A673 (cell line): ENCODE data around the gene SPATA3. TPM values are rescaled to one million over a fixed set of nuclear protein-coding genes. Genes with fewer than 3 reads are reported as not detected.
"Not testable (repeated sequence)": the region's sequence is repeated elsewhere in the genome, so short reads cannot be mapped to it uniquely, and the experiment has no call there.

Experiments
- BruUV-seq: library from RNA; stranded (reverse); fragments of 400-500 nt; replicated peaks from 2 replicates; lab custom pipeline; 2021; lab: Mats Ljungman, UMichigan
- CTCF ChIA-PET: fragments of 300-600 bp; sonication (Branson Sonifier 250); formaldehyde crosslinking; loops from one replicate; lab custom pipeline; 2022; ENCODE audit warnings: antibody characterized with exemption; lab: Charles Lee
- POLR2A ChIA-PET: fragments of 300-600 bp; sonication (Branson Sonifier 250); formaldehyde crosslinking; loops from one replicate; lab custom pipeline; 2022; ENCODE audit warnings: antibody characterized with exemption; ENCODE audit not compliant: low non-redundant PET; lab: Charles Lee
- DNase-seq: peaks from one replicate; pipeline ENCODE4 v3.0.0-alpha.2; 2015; ENCODE audit warnings: low spot score
- H3K27ac ChIP-seq: fragments of 200-600 bp; sonication (generic); 2 replicates; pipeline ENCODE4 v1.5.1; 2016; ENCODE audit warnings: mixed run types, low read depth, mild to moderate bottlenecking, mixed read lengths, antibody characterized with exemption, low read length; ENCODE audit not compliant: poor library complexity, severe bottlenecking
- H3K27me3 ChIP-seq: fragments of 200-600 bp; sonication (generic); replicated peaks from 2 replicates; pipeline ENCODE4 v1.6.1; 2017; ENCODE audit warnings: mixed run types, low read depth, mild to moderate bottlenecking, mixed read lengths, antibody characterized with exemption, low read length; ENCODE audit not compliant: insufficient read depth, poor library complexity
- H3K36me3 ChIP-seq: fragments of 200-600 bp; sonication (generic); 2 replicates; pipeline ENCODE4 v1.6.1; 2016; ENCODE audit warnings: mixed run types, mild to moderate bottlenecking, mixed read lengths, antibody characterized with exemption, low read length; ENCODE audit not compliant: insufficient read depth, poor library complexity, severe bottlenecking
- H3K4me1 ChIP-seq: fragments of 200-600 bp; sonication (generic); 2 replicates; pipeline ENCODE4 v1.6.1; 2017; ENCODE audit warnings: mixed run types, mild to moderate bottlenecking, mixed read lengths, antibody characterized with exemption, low read length; ENCODE audit not compliant: insufficient read depth, poor library complexity, severe bottlenecking
- H3K4me3 ChIP-seq: fragments of 200-600 bp; sonication (generic); 2 replicates; pipeline ENCODE4 v1.5.1; 2016; ENCODE audit warnings: low read depth, mixed run types, mild to moderate bottlenecking, mixed read lengths, low read length; ENCODE audit not compliant: poor library complexity, severe bottlenecking
- H3K9me3 ChIP-seq: fragments of 200-600 bp; sonication (generic); 2 replicates; pipeline ENCODE4 v1.6.1; 2016; ENCODE audit warnings: mixed run types, low read depth, mild to moderate bottlenecking, mixed read lengths, antibody characterized with exemption, low read length; ENCODE audit not compliant: poor library complexity, severe bottlenecking
- CTCF ChIP-seq: fragments of 300-800, 200-600 bp; sonication (generic); conservative IDR thresholded peaks from 2 replicates; pipeline ENCODE4 v1.5.1; 2017; ENCODE audit warnings: low read depth, mild to moderate bottlenecking, antibody characterized with exemption, low read length, moderate library complexity, mixed read lengths
- EZH2 ChIP-seq: fragments of 200-600 bp; sonication (generic); IDR thresholded peaks from 2 replicates; pipeline ENCODE4 v1.6.1; 2017; ENCODE audit warnings: borderline replicate concordance, low read depth, mild to moderate bottlenecking, mixed read lengths, antibody characterized with exemption, low read length; ENCODE audit not compliant: poor library complexity, severe bottlenecking
- intact Hi-C: fragments of 100-400 bp; cut with micrococcal nuclease; formaldehyde crosslinking; loops from one replicate; pipeline ENCODE4 v1.10.0; 2022; ENCODE audit not compliant: unreplicated experiment
- total RNA-seq: library from RNA; stranded (reverse); gene quantifications from 2 replicates; pipeline ENCODE4 v1.2.3, GENCODE V29; 2021

SPATA3 gene
- total RNA-seq, 1 experiment from 2014 or later: not detected

- Histone ChIP-seq H3K9me3 (no peaks in the 10 kb centered on the region), H3K27me3 (no peaks in the 10 kb centered on the region), H3K36me3 (no peaks in the 10 kb centered on the region), H3K27ac (no peak overlapping the region), H3K4me1 (no peaks in the 10 kb centered on the region), H3K4me3 (no peak overlapping the region)
- no TSS peak for BruUV-seq
- ChIA-PET POLR2A (no interaction called here), CTCF (interaction anchor here (0.6 to 1.3 kb wide), 2 partner anchors 192 to 404 kb away, joined by 3 to 4 read pairs; no protein-coding TSS in a partner anchor)
- no peak for TF ChIP-seq CTCF
- no peak for TF ChIP-seq EZH2
- no peak for DNase-seq
- intact Hi-C loops: no loop called here
Measured at GRCh38 chr2:231016566-231017230, 20.8 kb downstream of the SPATA3 start.

- CTCF ChIA-PET: interaction anchor here (1.3 kb wide), 1 partner anchor 193 kb away, joined by 3 read pairs; no protein-coding TSS in a partner anchor
- H3K27me3 ChIP-seq: no peaks in the 10 kb centered on the region
- no peaks in the 10 kb centered on the region for H3K9me3 ChIP-seq
- H3K36me3 ChIP-seq: no peaks in the 10 kb centered on the region
- POLR2A ChIA-PET: no interaction called here
- H3K4me3 ChIP-seq: no peak overlapping the region
- no peak overlapping the region for H3K27ac ChIP-seq
- intact Hi-C loops: no loop called here
- BruUV-seq: no TSS peak
- no peaks in the 10 kb centered on the region for H3K4me1 ChIP-seq
- DNase-seq: peak; percentile 51
- TF ChIP-seq CTCF (no peak), EZH2 (no peak)
Measured at GRCh38 chr2:231017231-231017598, 21.3 kb downstream of the SPATA3 start.

- Histone ChIP-seq H3K36me3 (no peaks in the 10 kb centered on the region), H3K4me3 (no peak overlapping the region), H3K27me3 (no peaks in the 10 kb centered on the region), H3K4me1 (no peaks in the 10 kb centered on the region), H3K27ac (no peak overlapping the region), H3K9me3 (no peaks in the 10 kb centered on the region)
- TF ChIP-seq EZH2 (no peak), CTCF (no peak)
- DNase-seq: no peak
- intact Hi-C loops: no loop called here
- BruUV-seq: no TSS peak
- ChIA-PET POLR2A (no interaction called here), CTCF (no interaction called here)
Measured at GRCh38 chr2:231018184-231018583, 22.3 kb downstream of the SPATA3 start.

GRCh38 chr2:231025059-231025458 is 29.1 kb downstream of the SPATA3 start:
- H3K36me3 ChIP-seq, H3K4me1 ChIP-seq, CTCF ChIA-PET, BruUV-seq, intact Hi-C loops, H3K27me3 ChIP-seq, H3K27ac ChIP-seq, H3K4me3 ChIP-seq, H3K9me3 ChIP-seq, POLR2A ChIA-PET, DNase-seq: not testable (repeated sequence)
